Activated CD4-positive, CD25-positive, alpha-beta regulatory T cell treated with anti-CD3 and anti-CD28 coated beads, Interleukin-2, amount 50 U/mL, for 72 hours (primary cell): ENCODE results near the gene DOK3.

ENCODE experiments used
- DNase-seq: peaks from one replicate; pipeline ENCODE4 v3.0.0; 2021

The DOK3 gene

GRCh38 chr5:177462021-177462670 is 47.5 kb downstream of the DOK3 start:
- no peak for DNase-seq

GRCh38 chr5:177459819-177460628 is 49.6 kb downstream of the DOK3 start:
- no peak for DNase-seq

- no peak for DNase-seq
Measured at GRCh38 chr5:177459357-177459756, 50.3 kb downstream of the DOK3 start.

GRCh38 chr5:177458912-177459350 is 50.7 kb downstream of the DOK3 start:
- no peak for DNase-seq

GRCh38 chr5:177457852-177458681 is 51.6 kb downstream of the DOK3 start:
- no peak for DNase-seq

GRCh38 chr5:177456976-177457851 is 52.4 kb downstream of the DOK3 start:
- no peak for DNase-seq

- no peak for DNase-seq
Measured at GRCh38 chr5:177456591-177456964, 53.0 kb downstream of the DOK3 start.

- peak; percentile 91 for DNase-seq
Measured at GRCh38 chr5:177455661-177456590, 53.7 kb downstream of the DOK3 start.

GRCh38 chr5:177455036-177455660 is 54.5 kb downstream of the DOK3 start:
- DNase-seq: peak; percentile 89

GRCh38 chr5:177454397-177455035 is 55.1 kb downstream of the DOK3 start:
- DNase-seq: peak; percentile 97

GRCh38 chr5:177453852-177454396 is 55.7 kb downstream of the DOK3 start:
- no peak for DNase-seq

- DNase-seq: no peak
Measured at GRCh38 chr5:177452688-177453638, 56.7 kb downstream of the DOK3 start.
